Ishikawa (cell line): ENCODE data around the gene COQ8B.

Experiments used
- CEBPB ChIP-seq: IDR thresholded peaks from 2 replicates; pipeline ENCODE4 v1.6.1; 2012
- CREB1 ChIP-seq: IDR thresholded peaks from 2 replicates; pipeline ENCODE4 v1.6.1; 2012; ENCODE audit warnings: low read depth
- EGR1 ChIP-seq: IDR thresholded peaks from 2 replicates; pipeline ENCODE4 v1.6.1; 2012
- EP300 ChIP-seq: IDR thresholded peaks from 2 replicates; pipeline ENCODE4 v1.6.1; 2012; ENCODE audit warnings: borderline replicate concordance
- FOXM1 ChIP-seq: IDR thresholded peaks from 2 replicates; pipeline ENCODE4 v1.6.1; 2012; ENCODE audit warnings: low read depth, borderline replicate concordance
- MAX ChIP-seq: IDR thresholded peaks from 2 replicates; pipeline ENCODE4 v1.6.1; 2012
- NFIC ChIP-seq: IDR thresholded peaks from 2 replicates; pipeline ENCODE4 v1.6.1; 2012
- RAD21 ChIP-seq: IDR thresholded peaks from 2 replicates; pipeline ENCODE4 v1.6.1; 2012; ENCODE audit warnings: low read depth
- REST ChIP-seq: IDR thresholded peaks from 2 replicates; pipeline ENCODE4 v1.6.1; 2012; ENCODE audit warnings: low read depth, mild to moderate bottlenecking
- TAF1 ChIP-seq: IDR thresholded peaks from 2 replicates; pipeline ENCODE4 v1.6.1; 2012; ENCODE audit warnings: low read depth, mild to moderate bottlenecking
- TCF12 ChIP-seq: IDR thresholded peaks from 2 replicates; pipeline ENCODE4 v1.6.1; 2012; ENCODE audit warnings: low read depth
- TEAD4 ChIP-seq: IDR thresholded peaks from 2 replicates; pipeline ENCODE4 v1.6.1; 2012
- USF1 ChIP-seq: IDR thresholded peaks from 2 replicates; pipeline ENCODE4 v1.6.1; 2012
- YY1 ChIP-seq: IDR thresholded peaks from 2 replicates; pipeline ENCODE4 v1.6.1; 2012; ENCODE audit warnings: low read depth
- ZBTB7A ChIP-seq: IDR thresholded peaks from 2 replicates; pipeline ENCODE4 v1.6.1; 2012; ENCODE audit warnings: low read depth

Gene COQ8B

GRCh38 chr19:40718774-40719391, 2.2 kb upstream of the COQ8B start:
- TF ChIP-seq NFIC, result peak; percentile 53; the same call in 1 of the 2 replicates
- peak; percentile 92 for TF ChIP-seq USF1
- TF ChIP-seq CEBPB, result no peak
- peak; percentile 86 for TF ChIP-seq TCF12
- TF ChIP-seq MAX, result peak; percentile 89
- TF ChIP-seq TEAD4, result no peak
- peak; percentile 82; the same call in 1 of the 2 replicates for TF ChIP-seq ZBTB7A
- TF ChIP-seq EP300, result peak; percentile 66; the same call in 1 of the 2 replicates
- no peak for TF ChIP-seq REST
- peak; percentile 24; the same call in 1 of the 2 replicates for TF ChIP-seq RAD21

- TF ChIP-seq USF1 (no peak), MAX (no peak), TAF1 (no peak), NFIC (no peak), FOXM1 (no peak), TEAD4 (no peak), EGR1 (no peak), YY1 (no peak), CEBPB (no peak), REST (no peak), CREB1 (no peak), TCF12 (no peak), ZBTB7A (no peak), RAD21 (no peak), EP300 (no peak)
Observed at GRCh38 chr19:40717880-40718773, 1.4 kb upstream of the COQ8B start.

GRCh38 chr19:40717325-40717879, 716 bp upstream of the COQ8B start:
- TF ChIP-seq EP300 (no peak), TCF12 (no peak), CREB1 (no peak), MAX (no peak; the same call in 1 of the 2 replicates), NFIC (no peak), RAD21 (no peak), TAF1 (no peak), EGR1 (no peak), USF1 (no peak), TEAD4 (no peak), ZBTB7A (no peak), YY1 (no peak), FOXM1 (no peak), REST (no peak), CEBPB (no peak)
